ENCODE measurements around the gene PRDM8.

PRDM8 gene

DNA sequence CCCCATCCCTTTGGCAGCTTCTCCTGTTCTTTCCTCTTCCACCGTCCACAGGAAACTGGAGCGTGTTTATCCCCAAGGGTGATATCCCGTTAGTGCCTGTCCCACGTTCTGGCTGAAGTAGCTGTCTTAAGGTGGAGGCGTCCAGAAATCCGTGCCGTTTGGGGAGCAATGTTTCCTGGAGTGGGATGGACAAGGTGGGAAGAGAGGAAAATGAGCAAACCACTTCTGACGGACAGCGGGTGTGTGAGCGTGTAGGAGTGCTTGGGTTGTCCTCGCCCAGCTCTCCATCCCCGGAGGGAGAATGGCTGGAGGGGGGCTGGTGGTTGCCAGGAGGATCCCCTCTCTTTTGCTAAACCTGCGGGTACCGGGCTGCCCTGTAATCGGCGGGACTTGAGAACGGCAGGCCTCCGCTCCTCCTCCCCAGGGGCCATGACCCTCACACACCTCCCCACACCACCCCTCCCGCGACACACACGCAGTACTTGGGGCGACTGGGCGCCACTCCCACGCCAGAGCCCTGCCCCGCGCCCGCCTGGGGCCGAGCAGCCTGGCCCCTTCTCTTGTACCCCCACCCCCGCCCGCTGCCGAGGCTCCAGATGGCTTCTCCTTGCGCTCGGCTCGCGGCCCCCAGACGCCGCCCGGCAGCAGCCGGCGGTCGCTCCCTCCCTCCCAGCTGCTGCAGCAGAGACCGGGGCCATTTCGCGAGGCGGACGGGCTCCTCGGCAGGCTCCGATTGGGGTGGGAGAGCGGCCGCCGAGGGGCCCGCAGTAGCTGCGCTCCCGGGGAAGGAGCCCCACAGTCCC, 13.9 kb upstream of the PRDM8 start:
- no peak for DNase-seq (ENCODE audit: low spot score)

- DNase-seq (ENCODE audit: low spot score), result peak; percentile 37
Observed at GRCh38 chr4:80184053-80184824, 13.1 kb upstream of the PRDM8 start.

GRCh38 chr4:80184825-80185756, 12.2 kb upstream of the PRDM8 start:
- no peak for DNase-seq (ENCODE audit: low spot score)

DNA sequence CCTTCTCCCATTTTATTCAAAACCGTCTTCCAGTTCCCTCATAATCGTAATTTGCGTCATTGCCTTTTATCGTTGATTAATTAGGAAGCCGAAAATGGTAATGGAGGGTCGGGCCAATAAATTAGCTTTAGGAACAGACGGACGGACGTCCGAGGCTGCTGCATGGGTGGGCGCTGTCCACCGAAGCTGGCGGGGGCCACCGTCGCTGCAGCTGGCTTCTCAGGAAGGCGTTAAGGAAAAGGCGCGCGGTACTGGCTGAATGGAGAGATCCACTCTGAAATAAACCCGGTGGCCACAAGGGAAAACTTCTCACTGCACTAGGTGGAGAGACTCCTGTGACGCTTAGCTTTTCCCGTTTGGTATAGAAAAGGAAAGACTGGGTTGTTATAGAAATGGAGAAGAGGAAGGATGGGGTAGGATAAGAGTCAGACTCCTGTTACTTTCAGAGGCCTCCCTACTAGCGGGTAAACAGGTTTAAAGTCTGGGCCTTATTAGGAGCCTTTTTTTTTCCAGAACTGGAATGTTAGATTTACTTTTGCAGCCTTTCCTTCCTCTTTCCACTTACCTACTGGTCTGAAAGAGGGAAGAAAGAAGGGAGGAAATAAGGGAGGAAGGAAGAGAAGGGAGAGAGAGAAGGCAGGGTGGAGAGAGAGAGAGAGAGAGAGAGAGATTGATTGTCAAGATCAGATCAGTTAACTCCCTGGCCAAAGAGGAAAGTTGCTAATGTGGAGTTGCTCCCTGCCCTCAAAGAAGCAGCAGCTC, 11.3 kb upstream of the PRDM8 start:
- DNase-seq (ENCODE audit: low spot score), result no peak

- DNase-seq (ENCODE audit: low spot score), result no peak
Observed at GRCh38 chr4:80186676-80187075, 10.6 kb upstream of the PRDM8 start.

DNA sequence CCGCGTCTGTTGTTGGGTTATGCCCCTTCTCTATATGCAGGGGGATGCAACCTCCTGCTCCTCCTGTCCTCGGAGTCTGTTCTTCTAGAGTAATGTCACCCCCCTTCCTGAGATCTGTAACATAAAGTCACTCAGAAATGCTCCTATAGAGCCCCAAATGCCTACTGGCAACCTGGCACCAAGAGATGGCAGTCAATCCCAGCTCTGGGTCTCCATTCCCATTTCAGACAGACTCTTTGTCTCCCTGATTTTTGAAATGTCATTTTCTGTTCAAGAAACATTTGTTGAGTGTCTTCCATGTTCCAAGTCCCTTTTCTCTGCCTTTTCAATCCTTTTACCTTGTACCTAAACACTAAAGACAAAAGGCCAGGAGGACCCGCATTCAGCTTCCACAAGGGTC, 9.6 kb upstream of the PRDM8 start:
- no peak for DNase-seq (ENCODE audit: low spot score)

- no peak for DNase-seq (ENCODE audit: low spot score)
Observed at GRCh38 chr4:80188457-80188800, 8.9 kb upstream of the PRDM8 start.

- DNase-seq (ENCODE audit: low spot score), result no peak
Observed at GRCh38 chr4:80188801-80189458, 8.4 kb upstream of the PRDM8 start.

GRCh38 chr4:80189581-80189955, 7.7 kb upstream of the PRDM8 start:
- no peak for DNase-seq (ENCODE audit: low spot score)

GRCh38 chr4:80189956-80190677, 7.2 kb upstream of the PRDM8 start:
- peak; percentile 43 for DNase-seq (ENCODE audit: low spot score)

- no peak for DNase-seq (ENCODE audit: low spot score)
Observed at GRCh38 chr4:80192252-80192866, 4.9 kb upstream of the PRDM8 start.

- no peak for DNase-seq (ENCODE audit: low spot score)
Observed at GRCh38 chr4:80192937-80193336, 4.4 kb upstream of the PRDM8 start.

GRCh38 chr4:80195441-80196140, 1.7 kb upstream of the PRDM8 start:
- DNase-seq (ENCODE audit: low spot score), result no peak

DNA sequence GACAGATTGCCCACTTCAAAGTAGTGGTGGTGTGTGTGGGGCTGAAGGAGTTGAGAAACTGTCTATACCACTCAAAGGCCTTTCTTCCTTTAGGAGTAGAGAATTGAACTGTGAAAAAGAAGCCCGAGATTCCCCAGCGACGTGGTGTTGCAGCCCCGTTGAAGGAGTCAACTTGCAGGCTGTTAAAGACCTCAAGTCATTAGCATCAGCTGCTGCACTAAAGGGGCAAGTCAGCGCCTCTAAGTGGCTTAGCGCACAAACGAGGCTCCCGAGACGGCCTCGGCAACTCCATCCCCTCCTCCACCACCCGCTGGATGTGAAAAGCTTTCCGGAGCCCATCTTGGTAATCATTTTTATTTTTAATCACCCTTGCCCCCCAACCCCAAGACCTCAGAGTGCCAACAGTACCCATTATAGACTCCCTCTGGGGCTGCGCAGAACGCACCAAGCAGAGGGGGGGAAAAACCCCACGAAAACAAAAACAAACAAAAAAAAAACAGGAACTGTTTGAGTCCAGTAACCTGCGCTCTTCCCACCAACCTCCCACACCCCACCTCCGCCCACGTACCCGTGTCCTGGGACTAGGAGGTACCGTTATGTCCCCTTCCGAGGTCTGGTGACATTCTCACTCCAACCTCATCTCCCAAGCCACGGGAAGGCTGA, 913 bp upstream of the PRDM8 start:
- no peak for DNase-seq (ENCODE audit: low spot score)

DNA sequence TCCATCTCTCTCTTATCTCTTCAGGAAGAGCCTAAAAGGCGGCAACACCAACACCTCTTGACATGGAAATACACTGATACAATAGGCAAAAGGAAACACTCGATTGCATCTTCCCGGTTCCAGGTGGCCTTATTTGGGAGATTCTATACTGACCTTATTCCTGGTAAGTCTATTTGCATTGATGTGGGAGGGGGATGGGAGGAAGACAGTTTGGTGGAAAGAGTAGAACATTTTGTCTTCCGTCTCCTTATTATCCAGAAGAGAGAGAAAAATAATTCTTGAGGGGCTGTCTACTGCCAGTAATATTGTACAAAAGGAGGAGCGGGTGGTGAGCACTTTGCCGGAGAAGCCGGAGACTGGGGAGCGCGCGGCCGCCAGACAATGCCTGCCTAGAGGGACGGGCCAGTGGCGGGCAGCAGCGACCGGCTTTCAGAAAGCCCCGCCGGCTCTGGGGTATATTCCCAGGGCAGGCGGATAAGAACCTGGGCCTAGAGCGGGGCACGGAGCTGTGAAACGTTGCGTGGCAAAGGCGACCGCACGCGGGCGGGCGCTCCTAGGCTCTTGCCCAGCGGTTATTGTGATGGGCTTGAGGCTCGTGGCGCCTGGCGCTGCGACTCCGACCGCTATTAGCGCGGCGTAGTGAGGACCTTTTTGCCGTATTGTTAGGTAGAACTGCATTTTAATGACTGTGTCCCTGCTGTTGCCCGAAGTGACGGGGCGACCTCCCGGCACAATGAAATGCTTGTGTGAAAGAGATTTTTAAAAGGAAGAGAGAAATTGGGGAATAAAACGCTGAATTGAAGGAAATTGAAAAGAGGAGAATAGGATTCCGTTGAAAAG, 518 bp downstream of the PRDM8 start:
- no peak for DNase-seq (ENCODE audit: low spot score)

DNA sequence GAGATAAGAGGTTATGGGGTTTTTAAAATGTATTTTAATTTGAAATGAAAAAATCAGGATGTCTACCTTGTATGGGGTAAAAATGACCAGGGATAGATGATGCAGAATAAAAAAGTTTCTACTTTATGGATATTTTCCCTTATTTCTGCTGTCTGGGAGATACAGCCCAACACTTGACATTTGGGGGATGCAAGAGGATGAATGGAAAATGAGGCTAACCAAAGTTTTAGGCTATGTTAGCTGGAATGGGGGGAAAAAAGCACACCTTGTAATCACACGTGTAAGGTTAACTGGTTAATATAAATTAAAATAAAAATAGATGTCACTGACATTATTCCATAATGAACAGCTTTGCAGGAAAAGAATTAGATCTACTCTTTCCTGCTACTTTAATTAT, 1.1 kb downstream of the PRDM8 start:
- no peak for DNase-seq (ENCODE audit: low spot score)

DNA sequence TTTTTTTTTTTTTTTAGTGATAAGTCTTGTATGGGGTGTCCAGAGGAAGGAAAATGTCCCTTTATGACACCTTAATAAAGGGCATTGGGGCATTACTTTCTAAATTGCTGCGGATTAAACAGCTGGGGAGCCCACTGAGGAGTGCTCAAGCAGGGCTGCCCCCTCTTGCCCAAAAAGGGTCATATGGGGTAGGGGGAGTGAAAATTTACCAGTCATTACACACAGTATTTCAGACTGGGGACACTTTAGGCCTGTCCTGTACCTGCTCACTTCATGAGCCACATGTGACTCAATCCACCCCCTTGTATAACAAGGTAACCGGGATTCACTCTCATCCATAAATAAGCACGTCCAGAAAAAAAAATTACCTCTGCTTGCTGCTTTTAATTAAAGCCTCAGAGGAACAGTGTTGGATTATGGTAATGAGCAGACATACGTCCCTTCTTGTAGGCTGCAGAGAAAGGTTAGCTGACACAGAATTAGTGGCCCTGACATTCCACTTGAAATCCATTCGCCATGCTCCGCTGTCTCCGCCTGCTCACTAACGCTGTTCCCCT, 1.8 kb downstream of the PRDM8 start:
- no peak for DNase-seq (ENCODE audit: low spot score)

DNA sequence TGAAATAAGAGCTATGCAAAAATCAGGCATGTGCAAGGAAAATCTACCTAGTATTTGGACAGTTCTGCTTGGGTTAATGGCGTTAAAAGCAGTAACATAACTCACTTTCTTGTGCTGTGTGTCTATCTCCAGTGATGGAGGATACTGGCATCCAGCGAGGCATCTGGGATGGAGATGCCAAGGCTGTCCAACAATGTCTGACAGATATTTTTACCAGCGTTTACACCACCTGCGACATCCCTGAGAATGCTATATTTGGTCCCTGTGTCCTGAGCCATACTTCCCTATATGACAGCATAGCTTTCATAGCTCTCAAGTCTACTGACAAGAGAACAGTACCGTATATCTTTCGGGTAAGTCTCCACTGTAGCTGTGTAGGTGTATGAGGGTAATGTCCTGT, 2.6 kb downstream of the PRDM8 start:
- DNase-seq (ENCODE audit: low spot score), result no peak
